Gastroesophageal sphincter (tissue), 3 donors: ENCODE measurements around the gene SLC30A5.

ENCODE experiments used
- POLR2A ChIP-seq, 2 donors: fragments of 450-650 bp; IDR thresholded peaks; one replicate each; pipeline ENCODE4 v1.6.1; 2017; ENCODE audit warnings: antibody characterized with exemption in 2 of 2, mild to moderate bottlenecking in 2 of 2, moderate library complexity in 1 of 2
- POLR2AphosphoS5 ChIP-seq: sonication (generic); formaldehyde crosslinking; IDR thresholded peaks from one replicate; pipeline ENCODE4 v1.6.1; 2017; ENCODE audit warnings: antibody characterized with exemption
- TF ChIP-seq, protein P1 (sequence below), 4 experiments: fragments of 200-600 bp in 2 of 4; fragments of 450-650 bp in 2 of 4; sonication (generic) in 1 of 4; IDR thresholded peaks; one replicate each; pipeline ENCODE4 v1.5.1; 2017 to 2019; ENCODE audit warnings: antibody characterized with exemption in 4 of 4, mild to moderate bottlenecking in 2 of 4, moderate library complexity in 2 of 4

GRCh38 chr5:69152731-69153130 lies 58.9 kb downstream of the SLC30A5 start:
- no peak for TF ChIP-seq POLR2A (IDR thresholded peaks at IDR 0.05)
- TF ChIP-seq POLR2AphosphoS5, result no peak
- TF ChIP-seq, protein P1, sequence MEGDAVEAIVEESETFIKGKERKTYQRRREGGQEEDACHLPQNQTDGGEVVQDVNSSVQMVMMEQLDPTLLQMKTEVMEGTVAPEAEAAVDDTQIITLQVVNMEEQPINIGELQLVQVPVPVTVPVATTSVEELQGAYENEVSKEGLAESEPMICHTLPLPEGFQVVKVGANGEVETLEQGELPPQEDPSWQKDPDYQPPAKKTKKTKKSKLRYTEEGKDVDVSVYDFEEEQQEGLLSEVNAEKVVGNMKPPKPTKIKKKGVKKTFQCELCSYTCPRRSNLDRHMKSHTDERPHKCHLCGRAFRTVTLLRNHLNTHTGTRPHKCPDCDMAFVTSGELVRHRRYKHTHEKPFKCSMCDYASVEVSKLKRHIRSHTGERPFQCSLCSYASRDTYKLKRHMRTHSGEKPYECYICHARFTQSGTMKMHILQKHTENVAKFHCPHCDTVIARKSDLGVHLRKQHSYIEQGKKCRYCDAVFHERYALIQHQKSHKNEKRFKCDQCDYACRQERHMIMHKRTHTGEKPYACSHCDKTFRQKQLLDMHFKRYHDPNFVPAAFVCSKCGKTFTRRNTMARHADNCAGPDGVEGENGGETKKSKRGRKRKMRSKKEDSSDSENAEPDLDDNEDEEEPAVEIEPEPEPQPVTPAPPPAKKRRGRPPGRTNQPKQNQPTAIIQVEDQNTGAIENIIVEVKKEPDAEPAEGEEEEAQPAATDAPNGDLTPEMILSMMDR (IDR thresholded peaks at IDR 0.05), result no peak
